T-helper 22 cell (primary cell): ENCODE measurements around the gene LRAT.

Experiments used
- DNase-seq: peaks from one replicate; pipeline ENCODE4 v3.0.0-alpha.2; 2020; ENCODE audit warnings: low read depth

LRAT gene

GRCh38 chr4:154778264-154778663, 34.5 kb downstream of the LRAT start:
- no peak for DNase-seq

- DNase-seq, result no peak
These were observed 35.7 kb downstream of the LRAT start for GRCh38 chr4:154779362-154779947.

GRCh38 chr4:154781126-154781982, 37.6 kb downstream of the LRAT start, which contains the start of gene RBM46:
TSS of gene RBM46 (plus strand) at chr4:154781272. CDS start at chr4:154796753, 15,481 bp downstream.
- no peak for DNase-seq

GRCh38 chr4:154781983-154782293, 38.1 kb downstream of the LRAT start:
- DNase-seq, result no peak
